ENCODE measurements around the gene OSGEP. TPM values are rescaled to one million over a fixed set of nuclear protein-coding genes. Genes with fewer than 3 reads are reported as not detected.

Gene OSGEP
- total RNA-seq, 2 donors from 2014 or later, result 66.2 to 108 TPM

- no peak overlapping the region for H3K27ac ChIP-seq
- no peaks in the 10 kb centered on the region for H3K9me3 ChIP-seq
- no peak for DNase-seq (ENCODE audit: low spot score)
- TF ChIP-seq, protein P1, sequence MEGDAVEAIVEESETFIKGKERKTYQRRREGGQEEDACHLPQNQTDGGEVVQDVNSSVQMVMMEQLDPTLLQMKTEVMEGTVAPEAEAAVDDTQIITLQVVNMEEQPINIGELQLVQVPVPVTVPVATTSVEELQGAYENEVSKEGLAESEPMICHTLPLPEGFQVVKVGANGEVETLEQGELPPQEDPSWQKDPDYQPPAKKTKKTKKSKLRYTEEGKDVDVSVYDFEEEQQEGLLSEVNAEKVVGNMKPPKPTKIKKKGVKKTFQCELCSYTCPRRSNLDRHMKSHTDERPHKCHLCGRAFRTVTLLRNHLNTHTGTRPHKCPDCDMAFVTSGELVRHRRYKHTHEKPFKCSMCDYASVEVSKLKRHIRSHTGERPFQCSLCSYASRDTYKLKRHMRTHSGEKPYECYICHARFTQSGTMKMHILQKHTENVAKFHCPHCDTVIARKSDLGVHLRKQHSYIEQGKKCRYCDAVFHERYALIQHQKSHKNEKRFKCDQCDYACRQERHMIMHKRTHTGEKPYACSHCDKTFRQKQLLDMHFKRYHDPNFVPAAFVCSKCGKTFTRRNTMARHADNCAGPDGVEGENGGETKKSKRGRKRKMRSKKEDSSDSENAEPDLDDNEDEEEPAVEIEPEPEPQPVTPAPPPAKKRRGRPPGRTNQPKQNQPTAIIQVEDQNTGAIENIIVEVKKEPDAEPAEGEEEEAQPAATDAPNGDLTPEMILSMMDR (IDR thresholded peaks at IDR 0.05), result no peak
- H3K27me3 ChIP-seq (replicated peaks; ENCODE audit: insufficient read depth), result no peaks in the 10 kb centered on the region
- no peak overlapping the region for H3K4me3 ChIP-seq
- no peak for ATAC-seq (ENCODE audit: insufficient number of reproducible peaks, low FRiP score, low read depth)
- no peaks in the 10 kb centered on the region for H3K36me3 ChIP-seq
- no peaks in the 10 kb centered on the region for H3K4me1 ChIP-seq (ENCODE audit: control insufficient read depth in 1 of 2, low read depth in 2 of 2)
Observed at GRCh38 chr14:20428802-20429201, 25.8 kb downstream of the OSGEP start.

DNA sequence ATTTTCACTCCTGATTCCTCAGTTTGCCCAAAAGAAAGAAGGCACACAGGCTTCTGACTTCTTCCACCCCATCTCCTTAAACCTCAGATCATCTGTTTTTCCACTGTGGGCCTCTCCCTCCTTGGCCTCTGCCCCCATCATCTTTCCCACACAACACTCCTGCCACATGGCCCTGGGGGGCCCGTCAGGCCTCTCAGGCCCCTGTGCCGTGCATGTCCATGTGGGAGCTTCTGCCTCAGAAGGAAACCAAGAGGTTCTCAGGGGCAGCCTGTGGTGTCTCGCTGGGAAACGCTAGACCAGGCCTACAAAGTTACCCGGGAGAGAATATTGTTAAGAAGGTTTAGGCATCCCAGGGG, 26.6 kb downstream of the OSGEP start:
- TF ChIP-seq, protein P1 (IDR thresholded peaks at IDR 0.05), result no peak
- no peak overlapping the region for H3K4me3 ChIP-seq
- no peaks in the 10 kb centered on the region for H3K9me3 ChIP-seq
- DNase-seq (ENCODE audit: low spot score), result no peak
- H3K27ac ChIP-seq, result no peak overlapping the region
- no peaks in the 10 kb centered on the region for H3K4me1 ChIP-seq (ENCODE audit: control insufficient read depth in 1 of 2, low read depth in 2 of 2)
- no peaks in the 10 kb centered on the region for H3K27me3 ChIP-seq (replicated peaks; ENCODE audit: insufficient read depth)
- ATAC-seq (ENCODE audit: insufficient number of reproducible peaks, low FRiP score, low read depth), result no peak
- H3K36me3 ChIP-seq, result no peaks in the 10 kb centered on the region

GRCh38 chr14:20427231-20428009, 27.2 kb downstream of the OSGEP start:
- DNase-seq (ENCODE audit: low spot score) (no peak), ATAC-seq (ENCODE audit: insufficient number of reproducible peaks, low FRiP score, low read depth) (no peak)
- Histone ChIP-seq H3K36me3 (no peaks in the 10 kb centered on the region), H3K4me1 (ENCODE audit: control insufficient read depth in 1 of 2, low read depth in 2 of 2) (no peaks in the 10 kb centered on the region), H3K4me3 (no peak overlapping the region), H3K9me3 (no peaks in the 10 kb centered on the region), H3K27ac (no peak overlapping the region), H3K27me3 (replicated peaks; ENCODE audit: insufficient read depth) (no peaks in the 10 kb centered on the region)
- TF ChIP-seq, protein P1 (IDR thresholded peaks at IDR 0.05), result no peak

GRCh38 chr14:20424851-20425250, 29.8 kb downstream of the OSGEP start:
- no peaks in the 10 kb centered on the region for H3K27me3 ChIP-seq (replicated peaks; ENCODE audit: insufficient read depth)
- ATAC-seq (ENCODE audit: insufficient number of reproducible peaks, low FRiP score, low read depth), result no peak
- no peak for DNase-seq (ENCODE audit: low spot score)
- H3K36me3 ChIP-seq, result no peaks in the 10 kb centered on the region
- H3K4me1 ChIP-seq (ENCODE audit: control insufficient read depth in 1 of 2, low read depth in 2 of 2), result no peaks in the 10 kb centered on the region
- TF ChIP-seq, protein P1 (IDR thresholded peaks at IDR 0.05), result no peak
- no peak overlapping the region for H3K4me3 ChIP-seq
- no peaks in the 10 kb centered on the region for H3K9me3 ChIP-seq
- no peak overlapping the region for H3K27ac ChIP-seq

DNA sequence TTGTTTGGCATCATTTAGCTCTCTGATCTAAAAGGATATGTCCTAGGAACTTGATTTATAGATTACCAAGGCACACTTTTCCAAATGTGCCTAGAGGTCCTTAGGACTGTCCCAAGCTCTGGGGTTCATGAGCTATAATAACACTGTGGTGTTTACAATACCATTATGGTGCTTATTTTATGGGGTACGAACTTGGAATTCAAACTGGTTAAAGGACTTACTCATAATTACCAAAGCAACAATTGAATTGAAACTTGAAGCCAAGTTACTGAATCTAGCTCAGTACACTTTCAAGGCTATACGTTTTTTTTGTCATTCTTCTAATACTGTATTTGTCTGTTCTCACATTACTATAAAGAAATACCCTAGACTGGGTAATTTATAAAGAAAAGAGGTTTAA, 31.7 kb downstream of the OSGEP start:
- H3K27me3 ChIP-seq (replicated peaks; ENCODE audit: insufficient read depth), result no peaks in the 10 kb centered on the region
- TF ChIP-seq, protein P1 (IDR thresholded peaks at IDR 0.05), result no peak
- H3K9me3 ChIP-seq, result no peaks in the 10 kb centered on the region
- H3K4me3 ChIP-seq, result no peak overlapping the region
- DNase-seq (ENCODE audit: low spot score) (no peak), ATAC-seq (ENCODE audit: insufficient number of reproducible peaks, low FRiP score, low read depth) (no peak)
- no peaks in the 10 kb centered on the region for H3K4me1 ChIP-seq (ENCODE audit: control insufficient read depth in 1 of 2, low read depth in 2 of 2)
- H3K36me3 ChIP-seq, result no peaks in the 10 kb centered on the region
- H3K27ac ChIP-seq, result no peak overlapping the region

Measured in thoracic aorta (tissue), 2 donors.